Gastroesophageal sphincter (tissue), 3 donors: Measurements from ENCODE around the gene PCMT1.

ENCODE experiments used
- CTCF ChIP-seq, 4 experiments: fragments of 200-600 bp in 2 of 4; fragments of 450-650 bp in 2 of 4; sonication (generic) in 1 of 4; IDR thresholded peaks; one replicate each; pipeline ENCODE4 v1.5.1; 2017 to 2019; ENCODE audit warnings: antibody characterized with exemption in 4 of 4, mild to moderate bottlenecking in 2 of 4, moderate library complexity in 2 of 4
- EP300 ChIP-seq: sonication (generic); formaldehyde crosslinking; IDR thresholded peaks from one replicate; pipeline ENCODE4 v1.6.1; 2017; ENCODE audit warnings: antibody characterized with exemption, mild to moderate bottlenecking
- POLR2A ChIP-seq, 2 donors: fragments of 450-650 bp; IDR thresholded peaks; one replicate each; pipeline ENCODE4 v1.6.1; 2017; ENCODE audit warnings: antibody characterized with exemption in 2 of 2, mild to moderate bottlenecking in 2 of 2, moderate library complexity in 1 of 2
- POLR2AphosphoS5 ChIP-seq: sonication (generic); formaldehyde crosslinking; IDR thresholded peaks from one replicate; pipeline ENCODE4 v1.6.1; 2017; ENCODE audit warnings: antibody characterized with exemption

GRCh38 chr6:149859368-149859767, 109.8 kb downstream of the PCMT1 start:
- TF ChIP-seq CTCF (IDR thresholded peaks at IDR 0.05) (no peak), POLR2AphosphoS5 (no peak), POLR2A (IDR thresholded peaks at IDR 0.05) (no peak), EP300 (no peak)
